Fibroblast of the aortic adventitia (primary cell): ENCODE results near the gene ASS1. TPM values are rescaled to one million over a fixed set of nuclear protein-coding genes. Genes with fewer than 3 reads are reported as not detected.

Experiments
- DNase-seq: peaks from one replicate; pipeline ENCODE4 v3.0.0-alpha.2; 2010; ENCODE audit warnings: low read depth
- H3K4me3 ChIP-seq: 2 replicates; pipeline ENCODE4 v1.5.1; 2011; ENCODE audit warnings: low read depth, mild to moderate bottlenecking, control low read depth, low read length, moderate library complexity
- total RNA-seq: library from RNA; depleted of rRNA; stranded (reverse); fragments of >200 nt; gene quantifications from 2 replicates; pipeline ENCODE4 v1.2.3, GENCODE V29; 2012; ENCODE audit warnings: low replicate concordance
- TF ChIP-seq, protein P1 (sequence below): IDR thresholded peaks from 2 replicates; pipeline ENCODE4 v1.5.1; 2011; ENCODE audit warnings: mild to moderate bottlenecking, low read length, control low read depth, inconsistent platforms; ENCODE audit not compliant: insufficient read depth

The ASS1 gene
- total RNA-seq, 1 donor = 73.1 TPM

GRCh38 chr9:130424595-130425454 is 19.9 kb upstream of the ASS1 start:
- DNase-seq = no peak

DNA sequence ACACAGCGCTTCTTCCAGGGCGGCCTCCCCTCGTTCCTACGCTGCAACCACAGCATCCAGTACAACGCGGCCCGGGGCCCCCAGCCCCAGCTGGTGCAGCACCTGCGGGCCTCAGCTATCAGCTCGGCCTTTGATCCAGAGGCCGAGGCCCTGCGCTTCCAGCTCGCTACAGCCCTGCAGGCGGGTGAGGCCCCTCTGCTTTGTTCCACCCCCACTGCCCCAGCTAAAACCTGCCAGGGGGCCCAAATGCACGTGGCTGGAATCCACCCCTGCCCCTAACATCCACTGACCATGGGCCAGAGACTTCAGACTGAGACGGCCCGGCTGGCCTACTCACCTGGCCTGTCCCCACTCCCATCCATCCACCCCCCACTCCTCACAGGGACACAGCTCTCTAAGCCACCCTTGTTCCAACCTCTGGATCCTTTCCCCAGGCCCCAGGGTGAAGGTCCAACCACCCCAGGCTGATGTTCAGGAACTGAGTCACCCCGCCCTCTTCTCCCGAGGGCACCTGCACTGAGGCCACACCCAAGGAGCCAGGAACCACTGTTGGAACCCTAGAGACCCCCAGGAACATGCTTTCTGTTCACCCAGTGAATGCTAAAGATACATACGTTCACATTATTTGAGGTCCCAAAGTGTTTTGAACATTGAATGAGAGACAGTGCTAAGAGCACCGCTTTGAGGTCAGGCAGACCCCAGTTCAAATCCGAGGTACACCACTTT is 18.9 kb upstream of the ASS1 start:
- no peak for DNase-seq
- no peak overlapping the region for H3K4me3 ChIP-seq
- TF ChIP-seq, protein P1, sequence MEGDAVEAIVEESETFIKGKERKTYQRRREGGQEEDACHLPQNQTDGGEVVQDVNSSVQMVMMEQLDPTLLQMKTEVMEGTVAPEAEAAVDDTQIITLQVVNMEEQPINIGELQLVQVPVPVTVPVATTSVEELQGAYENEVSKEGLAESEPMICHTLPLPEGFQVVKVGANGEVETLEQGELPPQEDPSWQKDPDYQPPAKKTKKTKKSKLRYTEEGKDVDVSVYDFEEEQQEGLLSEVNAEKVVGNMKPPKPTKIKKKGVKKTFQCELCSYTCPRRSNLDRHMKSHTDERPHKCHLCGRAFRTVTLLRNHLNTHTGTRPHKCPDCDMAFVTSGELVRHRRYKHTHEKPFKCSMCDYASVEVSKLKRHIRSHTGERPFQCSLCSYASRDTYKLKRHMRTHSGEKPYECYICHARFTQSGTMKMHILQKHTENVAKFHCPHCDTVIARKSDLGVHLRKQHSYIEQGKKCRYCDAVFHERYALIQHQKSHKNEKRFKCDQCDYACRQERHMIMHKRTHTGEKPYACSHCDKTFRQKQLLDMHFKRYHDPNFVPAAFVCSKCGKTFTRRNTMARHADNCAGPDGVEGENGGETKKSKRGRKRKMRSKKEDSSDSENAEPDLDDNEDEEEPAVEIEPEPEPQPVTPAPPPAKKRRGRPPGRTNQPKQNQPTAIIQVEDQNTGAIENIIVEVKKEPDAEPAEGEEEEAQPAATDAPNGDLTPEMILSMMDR = no peak

More at GRCh38 chr9:130424595-130425454, 19.9 kb upstream of the ASS1 start:
- TF ChIP-seq, protein P1 = no peak
- no peak overlapping the region for H3K4me3 ChIP-seq

- no peak overlapping the region for H3K4me3 ChIP-seq
- DNase-seq = no peak
- TF ChIP-seq, protein P1 = no peak
These were observed 18.3 kb upstream of the ASS1 start for GRCh38 chr9:130426467-130426773.

- H3K4me3 ChIP-seq = no peak overlapping the region
- peak; percentile 39 for DNase-seq
- TF ChIP-seq, protein P1 = peak; percentile 7
These were observed 17.9 kb upstream of the ASS1 start for GRCh38 chr9:130426883-130427282.

GRCh38 chr9:130427326-130427725 is 17.4 kb upstream of the ASS1 start:
- TF ChIP-seq, protein P1 = no peak
- no peak overlapping the region for H3K4me3 ChIP-seq
- no peak for DNase-seq

DNA sequence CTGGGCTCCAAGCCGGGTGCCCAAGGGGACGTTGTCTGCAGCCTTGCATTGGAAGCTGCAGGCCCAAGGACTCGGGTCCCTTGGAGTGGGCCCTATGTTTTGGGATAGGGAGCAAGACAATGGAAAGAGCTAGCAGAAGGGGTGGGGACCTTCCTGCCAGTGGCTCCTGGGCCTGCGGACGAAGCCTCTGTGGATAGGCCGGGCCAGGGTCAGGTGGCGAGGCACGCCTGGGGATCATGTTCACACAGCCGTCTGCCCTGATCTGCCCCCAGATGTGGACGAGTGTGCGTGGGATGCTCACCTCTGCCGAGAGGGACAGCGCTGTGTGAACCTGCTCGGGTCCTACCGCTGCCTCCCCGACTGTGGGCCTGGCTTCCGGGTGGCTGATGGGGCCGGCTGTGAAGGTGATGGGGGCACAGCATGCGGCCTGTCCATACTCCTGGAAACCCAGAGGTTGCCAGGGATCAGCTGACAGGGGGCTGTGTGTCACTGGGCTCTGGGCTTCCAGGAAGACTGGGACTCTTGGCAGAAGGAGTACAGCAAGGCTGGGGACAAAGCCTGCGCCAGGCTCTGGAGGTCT is 16.6 kb upstream of the ASS1 start:
- TF ChIP-seq, protein P1 = no peak
- no peak for DNase-seq

More for the DNA sequence above, 16.6 kb upstream of the ASS1 start:
- H3K4me3 ChIP-seq = no peak overlapping the region
